HG02884 (cell line): ENCODE measurements around the gene ARHGAP35.
"Not testable (repeated sequence)": the region's sequence is repeated elsewhere in the genome, so short reads cannot be mapped to it uniquely, and the experiment has no call there.

ENCODE experiments used
- ATAC-seq: cut with Tn5 transposase; IDR thresholded peaks from one replicate; pipeline ENCODE4 v1.9.1; 2021; ENCODE audit warnings: mild to moderate bottlenecking, moderate library complexity; ENCODE audit not compliant: unreplicated experiment

ARHGAP35 gene

GRCh38 chr19:46860846-46861690 lies at the start of gene ARHGAP35:
TSS of gene ARHGAP35 (plus strand) at chr19:46860997. CDS start at chr19:46918676, 57,679 bp downstream.
- ATAC-seq, result peak; percentile 3

- no peak for ATAC-seq
These were observed 47.6 kb upstream of the ARHGAP35 start for GRCh38 chr19:46812977-46813838.

- ATAC-seq, result no peak
These were observed 46.9 kb upstream of the ARHGAP35 start for GRCh38 chr19:46813839-46814358.

GRCh38 chr19:46815833-46816627 lies 44.8 kb upstream of the ARHGAP35 start:
- no peak for ATAC-seq

- no peak for ATAC-seq
These were observed 42.0 kb upstream of the ARHGAP35 start for GRCh38 chr19:46818812-46819211.

- no peak for ATAC-seq
These were observed 39.0 kb upstream of the ARHGAP35 start for GRCh38 chr19:46821512-46822409.

GRCh38 chr19:46822410-46822787 lies 38.4 kb upstream of the ARHGAP35 start:
- ATAC-seq, result not testable (repeated sequence)

GRCh38 chr19:46823049-46823448 lies 37.7 kb upstream of the ARHGAP35 start:
- no peak for ATAC-seq

GRCh38 chr19:46824890-46825730 lies 35.7 kb upstream of the ARHGAP35 start:
- no peak for ATAC-seq

GRCh38 chr19:46825731-46826055 lies 35.1 kb upstream of the ARHGAP35 start:
- ATAC-seq, result no peak

- no peak for ATAC-seq
These were observed 32.3 kb upstream of the ARHGAP35 start for GRCh38 chr19:46828484-46828883.

- no peak for ATAC-seq
These were observed 29.9 kb upstream of the ARHGAP35 start for GRCh38 chr19:46830864-46831263.

- no peak for ATAC-seq
These were observed 26.7 kb upstream of the ARHGAP35 start for GRCh38 chr19:46834121-46834520.

- no peak for ATAC-seq
These were observed 25.8 kb upstream of the ARHGAP35 start for GRCh38 chr19:46834984-46835383.

- no peak for ATAC-seq
These were observed 22.6 kb upstream of the ARHGAP35 start for GRCh38 chr19:46838160-46838559.

- no peak for ATAC-seq
These were observed 20.9 kb upstream of the ARHGAP35 start for GRCh38 chr19:46839752-46840497.

GRCh38 chr19:46840498-46840942 lies 20.3 kb upstream of the ARHGAP35 start:
- no peak for ATAC-seq

- ATAC-seq, result no peak
These were observed 19.2 kb upstream of the ARHGAP35 start for GRCh38 chr19:46841458-46842083.
